ENCODE measurements around the gene C20orf141.
"Not testable (repeated sequence)": the region's sequence is repeated elsewhere in the genome, so short reads cannot be mapped to it uniquely, and the experiment has no call there.

Gene C20orf141

DNA sequence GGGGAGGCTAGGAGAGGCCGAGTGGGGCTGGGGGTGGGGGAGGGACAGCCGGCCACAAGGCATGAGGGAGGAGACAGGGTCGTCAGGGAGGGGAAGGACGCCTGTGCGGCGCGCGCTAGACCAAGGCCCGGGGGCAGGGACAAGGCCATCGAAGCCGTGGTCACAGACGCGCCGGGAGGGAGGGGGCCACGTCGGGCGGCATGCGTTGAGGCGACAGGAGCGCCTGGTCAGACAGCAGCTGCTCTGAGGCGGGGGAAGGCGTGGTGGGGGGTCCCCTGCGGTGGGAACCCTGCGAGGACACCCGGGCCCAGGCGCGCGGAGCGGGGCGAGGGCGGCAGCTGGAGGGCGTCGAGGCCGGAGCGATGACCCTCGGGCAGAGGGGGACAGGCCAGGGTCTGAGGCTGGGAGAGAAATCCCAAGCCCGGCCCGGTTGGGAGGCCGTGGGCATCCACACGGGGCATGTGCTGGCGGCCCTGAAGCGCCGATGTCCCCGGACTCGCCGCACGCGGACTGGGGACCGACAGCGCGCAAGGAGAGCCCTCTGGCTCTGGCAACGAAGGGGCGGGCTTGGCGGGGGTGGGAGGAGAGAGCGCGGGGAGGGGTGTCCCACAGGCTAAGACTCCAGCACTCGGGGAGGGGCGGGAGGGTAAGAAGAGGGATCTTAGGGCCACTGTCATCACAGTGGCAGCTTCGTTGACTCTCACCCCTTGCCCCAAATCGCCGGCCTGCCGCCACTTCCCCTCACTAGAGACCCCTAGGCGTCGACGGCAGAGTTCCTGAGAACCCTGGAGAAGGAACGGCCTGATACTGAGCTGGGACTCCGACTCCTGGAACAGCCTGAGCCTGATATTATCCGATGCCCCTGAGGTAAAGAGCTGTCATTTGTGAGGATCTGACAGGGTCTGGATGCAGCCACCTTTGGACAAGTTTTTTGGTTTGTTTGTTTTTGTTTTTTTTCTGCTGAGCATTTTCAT lies 6.4 kb downstream of the C20orf141 start:
- DNase-seq (ENCODE audit: low spot score): no peak

- DNase-seq (ENCODE audit: low spot score): peak; percentile 31
These were observed 7.3 kb downstream of the C20orf141 start for GRCh38 chr20:2822073-2822472.

- no peak for DNase-seq (ENCODE audit: low spot score)
These were observed 11.0 kb downstream of the C20orf141 start for GRCh38 chr20:2825761-2826160.

DNA sequence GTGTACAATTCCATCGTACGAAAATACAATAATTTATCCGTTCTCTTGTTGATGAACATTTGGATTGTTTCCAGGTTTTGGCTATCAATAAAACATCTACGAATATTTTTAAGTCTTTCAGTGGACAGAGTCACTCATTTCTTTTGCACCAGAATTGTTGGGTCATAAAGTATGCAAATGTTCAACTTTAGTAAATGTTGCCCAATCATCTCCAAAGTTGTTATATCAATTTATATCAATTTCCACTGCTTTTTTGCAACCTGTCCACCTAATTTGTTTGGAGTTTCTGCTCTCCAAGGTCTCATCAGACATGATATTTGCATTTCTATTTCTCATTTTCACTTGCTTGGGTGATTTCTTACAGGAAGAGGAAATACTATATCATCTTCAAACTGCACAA lies 11.9 kb downstream of the C20orf141 start:
- no peak for DNase-seq (ENCODE audit: low spot score)

DNA sequence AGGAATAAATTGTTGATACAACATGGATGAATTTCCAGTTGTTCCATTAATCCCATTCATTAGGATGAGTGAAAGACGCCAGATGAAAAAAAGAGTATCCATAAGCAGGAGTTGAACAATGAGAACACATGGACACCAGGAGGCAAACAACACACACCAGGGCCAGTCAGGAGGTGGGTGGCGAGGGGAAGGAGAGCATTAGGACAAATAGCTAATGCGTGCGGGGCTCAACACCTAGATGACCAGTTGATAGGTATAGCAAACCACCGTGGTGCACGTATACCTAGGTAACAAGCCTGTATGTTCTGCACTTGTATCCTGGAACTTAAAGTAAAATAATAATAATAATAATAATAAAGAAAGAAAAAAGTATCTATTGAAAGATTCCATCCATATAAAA lies 14.6 kb downstream of the C20orf141 start:
- DNase-seq (ENCODE audit: low spot score): no peak

GRCh38 chr20:2831206-2831605 lies 16.4 kb downstream of the C20orf141 start:
- DNase-seq (ENCODE audit: low spot score): not testable (repeated sequence)

DNA sequence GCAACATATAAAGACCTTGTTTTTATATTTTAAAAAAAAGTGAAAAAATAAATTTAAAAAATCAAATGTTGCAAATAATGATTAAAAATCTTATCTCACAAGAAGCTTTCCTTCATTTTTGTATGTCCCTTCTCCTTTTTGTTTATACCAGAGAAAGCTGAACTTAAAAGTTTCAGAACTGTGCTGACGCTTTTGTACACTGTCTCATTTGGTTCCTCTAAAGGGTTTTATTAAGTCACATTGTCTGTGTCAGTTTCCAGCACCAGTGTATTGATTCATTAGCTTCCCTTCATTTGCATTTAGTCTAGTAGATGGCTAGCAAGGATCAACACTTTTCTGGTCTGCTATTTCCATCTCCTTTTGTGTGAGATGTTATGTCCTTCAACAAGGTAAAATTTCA lies 19.0 kb downstream of the C20orf141 start:
- no peak for DNase-seq (ENCODE audit: low spot score)

DNA sequence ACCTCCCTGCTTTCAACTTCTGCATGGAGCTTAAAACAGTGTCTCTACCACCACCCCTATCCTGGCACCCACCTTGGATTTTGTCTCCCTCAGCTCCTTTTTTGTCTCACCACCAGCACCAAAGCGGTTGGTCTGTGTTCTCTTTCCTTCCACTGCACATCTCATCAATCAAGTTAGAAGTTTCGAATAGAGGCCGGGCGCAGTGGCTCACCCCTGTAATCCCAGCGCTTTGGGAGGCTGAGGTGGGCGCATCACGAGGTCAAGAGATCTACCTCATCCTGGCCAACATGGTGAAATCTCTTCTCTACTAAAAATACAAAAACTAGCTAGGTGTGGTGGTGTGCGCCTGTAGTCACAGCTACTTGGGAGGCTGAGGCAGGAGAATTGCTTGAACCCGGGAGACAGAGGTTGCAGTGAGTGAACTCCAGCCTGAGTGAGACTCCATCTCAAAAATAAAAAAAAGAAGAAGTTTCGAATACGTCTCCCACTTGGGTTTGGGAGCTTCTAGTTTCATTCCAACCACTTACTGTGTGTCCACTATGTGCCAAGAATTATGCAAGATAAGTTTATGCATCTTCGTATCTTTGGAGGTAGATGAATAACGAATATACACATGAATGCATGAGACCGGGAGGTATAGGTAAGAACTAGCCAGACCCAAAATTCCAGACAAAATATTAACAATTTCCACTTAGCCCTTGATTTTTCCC lies 19.8 kb downstream of the C20orf141 start:
- DNase-seq (ENCODE audit: low spot score): no peak

GRCh38 chr20:2835331-2835796 lies 20.6 kb downstream of the C20orf141 start:
- no peak for DNase-seq (ENCODE audit: low spot score)

DNA sequence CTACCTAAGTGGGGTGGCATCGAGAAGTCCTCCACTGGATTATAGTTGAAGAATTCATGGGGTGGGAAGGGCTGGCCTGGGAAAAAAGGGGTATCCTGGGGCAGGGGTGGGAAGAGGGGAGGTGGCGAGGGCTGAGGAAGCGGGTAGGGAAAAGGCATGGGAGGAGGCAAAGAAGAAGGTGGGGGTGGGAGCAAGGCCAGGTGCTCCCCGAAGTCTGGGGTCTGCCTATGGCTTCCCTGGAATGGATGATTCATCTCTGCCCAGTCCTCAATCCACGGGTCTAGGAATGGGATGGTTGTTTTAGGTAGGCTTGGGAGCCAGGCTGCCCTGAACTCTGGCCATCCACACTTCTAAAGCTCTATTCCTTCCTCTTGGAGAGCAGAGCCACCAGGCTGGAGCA lies 21.2 kb downstream of the C20orf141 start:
- DNase-seq (ENCODE audit: low spot score): no peak

GRCh38 chr20:2837221-2837960 lies 22.6 kb downstream of the C20orf141 start:
- no peak for DNase-seq (ENCODE audit: low spot score)

- DNase-seq (ENCODE audit: low spot score): no peak
These were observed 23.5 kb downstream of the C20orf141 start for GRCh38 chr20:2838170-2838797.

GRCh38 chr20:2838847-2839671 lies 24.3 kb downstream of the C20orf141 start:
- no peak for DNase-seq (ENCODE audit: low spot score)

- DNase-seq (ENCODE audit: low spot score): no peak
These were observed 24.9 kb downstream of the C20orf141 start for GRCh38 chr20:2839732-2840137.

DNA sequence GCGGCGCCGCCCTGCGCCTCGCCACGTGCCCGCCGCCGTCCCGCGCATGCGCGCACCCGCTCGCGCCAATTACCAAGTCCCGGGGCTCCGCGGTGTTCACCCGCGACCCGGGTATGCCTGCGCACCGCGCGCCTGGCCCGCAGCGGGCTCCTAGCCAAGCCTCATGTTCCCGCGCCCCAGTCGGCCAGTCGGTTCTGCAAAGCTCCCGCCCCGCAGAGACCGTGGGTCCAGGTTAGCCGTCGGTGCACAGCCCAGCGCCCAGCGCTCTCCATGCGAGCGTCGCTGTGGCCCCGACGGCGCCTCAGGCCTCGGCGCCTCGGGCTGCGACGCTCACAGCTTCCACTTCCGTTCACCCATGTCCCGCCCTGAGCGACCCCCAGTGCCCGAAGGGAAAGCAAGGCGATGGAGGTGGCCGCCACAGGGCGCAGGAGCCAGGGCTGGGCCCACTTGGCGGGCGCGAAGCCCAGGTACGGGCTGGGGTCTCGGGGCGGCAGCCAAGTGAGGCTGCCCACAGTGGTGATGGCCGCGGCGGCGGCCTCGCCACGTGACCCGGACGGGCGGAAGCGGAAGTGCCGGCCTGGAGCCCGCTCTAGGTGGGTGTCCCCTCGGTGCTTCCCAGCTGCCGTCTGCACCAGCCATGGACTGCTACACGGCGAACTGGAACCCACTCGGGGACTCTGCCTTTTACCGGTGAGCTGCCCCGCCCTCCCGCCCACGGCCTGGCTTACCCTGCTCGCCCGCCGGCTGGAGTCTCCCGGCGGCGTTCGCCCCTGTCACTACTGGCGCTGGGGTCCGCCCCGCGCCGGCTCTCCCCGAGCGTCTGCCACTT lies 25.6 kb downstream of the C20orf141 start, which contains the start of the genes PCED1A and VPS16:
Gene PCED1A, minus strand, starts transcription at position 518 of the 829 bp plus-strand sequence. CDS start 743 bp downstream, outside the sequence.
Gene VPS16, plus strand, starts transcription at position 608 of the 829 bp plus-strand sequence. Its CDS starts 30 bp downstream, at position 638.
- peak; percentile 83 for DNase-seq (ENCODE audit: low spot score)

GRCh38 chr20:2840967-2841531 lies 26.3 kb downstream of the C20orf141 start:
- no peak for DNase-seq (ENCODE audit: low spot score)

- no peak for DNase-seq (ENCODE audit: low spot score)
These were observed 30.8 kb downstream of the C20orf141 start for GRCh38 chr20:2845607-2846006.

- no peak for DNase-seq (ENCODE audit: low spot score)
These were observed 31.9 kb downstream of the C20orf141 start for GRCh38 chr20:2846698-2847097.

DNA sequence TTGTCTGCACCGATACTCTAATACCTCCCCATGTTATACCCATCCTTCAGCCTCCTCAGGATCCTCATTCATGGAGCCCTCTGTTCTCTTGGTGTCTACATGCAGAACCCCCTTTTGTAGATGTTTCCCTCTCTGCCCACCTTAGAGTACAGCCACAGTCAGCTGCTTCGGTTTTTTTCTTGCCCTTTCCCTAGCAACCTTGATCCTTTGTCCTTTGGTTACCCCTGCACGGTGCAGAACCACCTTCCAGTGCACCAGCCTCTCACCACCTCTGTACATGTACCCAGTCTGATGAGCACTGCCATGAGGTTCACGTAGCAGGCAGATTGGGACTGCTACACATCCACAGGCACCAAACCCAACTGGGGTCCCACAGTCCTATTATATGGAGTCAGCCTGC lies 33.0 kb downstream of the C20orf141 start:
- no peak for DNase-seq (ENCODE audit: low spot score)
